ENCODE results near the gene GFAP. TPM values are rescaled to one million over a fixed set of nuclear protein-coding genes. Genes with fewer than 3 reads are reported as not detected.
A peak's percentile ranks its signal among the peaks of the same experiment; 100 is the strongest.

GFAP gene
- total RNA-seq, 1 experiment from 2014 or later: 1.6 TPM

- TF ChIP-seq ZNF425 (CRISPR knock-in tag; conservative IDR thresholded peaks at IDR 0.05): no peak
- no peak for TF ChIP-seq ZNF121 (CRISPR knock-in tag; IDR thresholded peaks at IDR 0.05)
- TF ChIP-seq ZMAT4 (CRISPR knock-in tag; IDR thresholded peaks at IDR 0.05): no peak
- no peak for TF ChIP-seq GRHL2 (CRISPR knock-in tag; IDR thresholded peaks at IDR 0.05; ENCODE audit: insufficient replicate concordance, severe bottlenecking)
- no peak for TF ChIP-seq NFYB (CRISPR knock-in tag; conservative IDR thresholded peaks at IDR 0.05; ENCODE audit: low read depth)
- TF ChIP-seq NFE2L1 (CRISPR knock-in tag; IDR thresholded peaks at IDR 0.05): no peak
- 0 out of 2 replicates have a peak, but pooled peaks have one; percentile 11 for TF ChIP-seq PRRX2 (CRISPR knock-in tag; IDR thresholded peaks at IDR 0.05)
These were observed 16.1 kb downstream of the GFAP start, which contains the start of gene EFTUD2 (continued) for GRCh38 chr17:44899074-44899782.

GRCh38 chr17:44898768-44899073 is 16.6 kb downstream of the GFAP start:
- Mint-ChIP-seq H3K36me3 (peaks cover 16% of the 10 kb centered on the region), H3K4me1 (peaks cover 12% of the 10 kb centered on the region), H3K27ac (peak overlapping the region; percentile 100), H3K4me3 (peak overlapping the region; percentile 88), H3K9me3 (no peaks in the 10 kb centered on the region), H3K27me3 (ENCODE audit: low read depth) (no peaks in the 10 kb centered on the region; the same call in 1 of the 2 replicates)
- ChIA-PET POLR2A (interaction anchor here (0.5 to 1.3 kb wide), 3 partner anchors 12 to 213 kb away, joined by 4 to 5 read pairs (median 4); no protein-coding TSS in a partner anchor), CTCF (interaction anchor here (0.6 to 3.5 kb wide), 9 partner anchors 12 to 237 kb away, joined by 3 to 29 read pairs (median 6); partner anchors contain the start of gene ACBD4)
- TF ChIP-seq NFYB (CRISPR knock-in tag; conservative IDR thresholded peaks at IDR 0.05; ENCODE audit: low read depth): no peak
- TF ChIP-seq MYBL2 (CRISPR knock-in tag; IDR thresholded peaks at IDR 0.05): no peak
- TF ChIP-seq JAZF1 (CRISPR knock-in tag; IDR thresholded peaks at IDR 0.05): no peak
- ATAC-seq (no peak), DNase-seq (ENCODE audit: low spot score) (no peak)

DNA sequence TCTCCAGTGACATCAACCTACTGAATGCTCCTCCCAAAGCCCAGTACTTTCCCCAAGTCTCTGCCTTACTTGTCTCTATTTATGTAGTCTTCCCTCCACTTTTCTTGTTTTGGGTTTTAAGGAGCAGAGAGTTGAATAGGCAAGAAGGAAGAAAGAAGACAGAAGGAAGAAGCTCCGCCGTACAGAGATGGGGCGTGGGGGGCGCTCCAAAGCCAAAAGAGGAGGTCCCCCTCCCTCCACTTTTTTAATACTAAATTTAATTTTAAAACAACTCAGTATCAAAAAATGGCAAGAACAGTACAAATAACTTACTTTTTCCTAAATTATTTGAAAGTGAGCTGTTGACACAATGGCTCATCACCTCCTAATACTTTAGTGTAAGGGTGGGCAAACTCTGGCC is 20.7 kb downstream of the GFAP start:
- no peak for ATAC-seq
- H3K4me3 Mint-ChIP-seq: no peak overlapping the region
- DNase-seq (ENCODE audit: low spot score): no peak
- H3K27me3 Mint-ChIP-seq (ENCODE audit: low read depth): no peaks in the 10 kb centered on the region
- H3K36me3 Mint-ChIP-seq: peaks cover 21% of the 10 kb centered on the region
- ChIA-PET POLR2A (no interaction called here), CTCF (interaction anchor here (0.8 to 1.6 kb wide), 10 partner anchors 10 to 241 kb away, joined by 3 to 6 read pairs (median 3); partner anchors contain the start of gene ACBD4)
- TF ChIP-seq, protein P1, sequence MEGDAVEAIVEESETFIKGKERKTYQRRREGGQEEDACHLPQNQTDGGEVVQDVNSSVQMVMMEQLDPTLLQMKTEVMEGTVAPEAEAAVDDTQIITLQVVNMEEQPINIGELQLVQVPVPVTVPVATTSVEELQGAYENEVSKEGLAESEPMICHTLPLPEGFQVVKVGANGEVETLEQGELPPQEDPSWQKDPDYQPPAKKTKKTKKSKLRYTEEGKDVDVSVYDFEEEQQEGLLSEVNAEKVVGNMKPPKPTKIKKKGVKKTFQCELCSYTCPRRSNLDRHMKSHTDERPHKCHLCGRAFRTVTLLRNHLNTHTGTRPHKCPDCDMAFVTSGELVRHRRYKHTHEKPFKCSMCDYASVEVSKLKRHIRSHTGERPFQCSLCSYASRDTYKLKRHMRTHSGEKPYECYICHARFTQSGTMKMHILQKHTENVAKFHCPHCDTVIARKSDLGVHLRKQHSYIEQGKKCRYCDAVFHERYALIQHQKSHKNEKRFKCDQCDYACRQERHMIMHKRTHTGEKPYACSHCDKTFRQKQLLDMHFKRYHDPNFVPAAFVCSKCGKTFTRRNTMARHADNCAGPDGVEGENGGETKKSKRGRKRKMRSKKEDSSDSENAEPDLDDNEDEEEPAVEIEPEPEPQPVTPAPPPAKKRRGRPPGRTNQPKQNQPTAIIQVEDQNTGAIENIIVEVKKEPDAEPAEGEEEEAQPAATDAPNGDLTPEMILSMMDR (IDR thresholded peaks at IDR 0.05): peak; percentile 35; the same call in 1 of the 2 replicates
- no peak for TF ChIP-seq EMX1 (CRISPR knock-in tag; IDR thresholded peaks at IDR 0.05)
- TF ChIP-seq, protein P2, sequence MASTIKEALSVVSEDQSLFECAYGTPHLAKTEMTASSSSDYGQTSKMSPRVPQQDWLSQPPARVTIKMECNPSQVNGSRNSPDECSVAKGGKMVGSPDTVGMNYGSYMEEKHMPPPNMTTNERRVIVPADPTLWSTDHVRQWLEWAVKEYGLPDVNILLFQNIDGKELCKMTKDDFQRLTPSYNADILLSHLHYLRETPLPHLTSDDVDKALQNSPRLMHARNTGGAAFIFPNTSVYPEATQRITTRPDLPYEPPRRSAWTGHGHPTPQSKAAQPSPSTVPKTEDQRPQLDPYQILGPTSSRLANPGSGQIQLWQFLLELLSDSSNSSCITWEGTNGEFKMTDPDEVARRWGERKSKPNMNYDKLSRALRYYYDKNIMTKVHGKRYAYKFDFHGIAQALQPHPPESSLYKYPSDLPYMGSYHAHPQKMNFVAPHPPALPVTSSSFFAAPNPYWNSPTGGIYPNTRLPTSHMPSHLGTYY (CRISPR knock-in tag; IDR thresholded peaks at IDR 0.05): no peak
- peaks cover 7% of the 10 kb centered on the region for H3K4me1 Mint-ChIP-seq
- no peak overlapping the region for H3K27ac Mint-ChIP-seq
- H3K9me3 Mint-ChIP-seq: no peaks in the 10 kb centered on the region

DNA sequence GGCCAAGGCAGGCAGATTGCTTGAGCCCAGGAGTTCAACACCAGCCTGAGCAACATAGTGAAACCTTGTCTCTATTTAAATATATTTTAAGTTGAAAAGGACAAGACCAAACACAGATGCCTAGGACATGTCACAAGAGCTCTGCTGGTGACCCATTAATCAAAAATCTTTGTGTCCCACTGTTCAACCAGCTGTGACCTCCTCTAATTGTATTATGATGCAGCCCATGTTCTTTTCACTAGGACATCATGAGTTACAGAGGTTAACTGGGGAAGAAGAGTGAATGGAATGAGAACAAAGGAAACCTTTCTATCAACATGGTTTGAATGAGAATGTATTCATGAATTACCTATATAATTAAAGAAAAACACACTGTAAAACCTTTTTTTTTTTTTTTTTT is 23.1 kb downstream of the GFAP start:
- H3K27me3 Mint-ChIP-seq (ENCODE audit: low read depth): no peaks in the 10 kb centered on the region
- no peak for DNase-seq (ENCODE audit: low spot score)
- ChIA-PET CTCF (interaction anchor here (0.6 kb wide), 1 partner anchor 241 kb away, joined by 3 read pairs; no protein-coding TSS in a partner anchor), POLR2A (no interaction called here)
- H3K36me3 Mint-ChIP-seq: peaks cover 21% of the 10 kb centered on the region
- H3K9me3 Mint-ChIP-seq: no peaks in the 10 kb centered on the region
- no peak overlapping the region for H3K4me3 Mint-ChIP-seq
- ATAC-seq: no peak
- H3K27ac Mint-ChIP-seq: no peak overlapping the region
- H3K4me1 Mint-ChIP-seq: no peaks in the 10 kb centered on the region
- TF ChIP-seq SMAD4 (CRISPR knock-in tag; IDR thresholded peaks at IDR 0.05) (no peak), HMGA2 (CRISPR knock-in tag; IDR thresholded peaks at IDR 0.05) (no peak), ZBTB21 (CRISPR knock-in tag; IDR thresholded peaks at IDR 0.05; ENCODE audit: borderline replicate concordance) (no peak), CREB1 (CRISPR knock-in tag; IDR thresholded peaks at IDR 0.05) (no peak), SMAD3 (CRISPR knock-in tag; IDR thresholded peaks at IDR 0.05; ENCODE audit: borderline replicate concordance) (no peak), ESRRA (CRISPR knock-in tag; IDR thresholded peaks at IDR 0.05; ENCODE audit: borderline replicate concordance) (no peak), ZNF121 (CRISPR knock-in tag; IDR thresholded peaks at IDR 0.05) (no peak)
- TF ChIP-seq, protein P1 (IDR thresholded peaks at IDR 0.05): no peak
- TF ChIP-seq, protein P3, sequence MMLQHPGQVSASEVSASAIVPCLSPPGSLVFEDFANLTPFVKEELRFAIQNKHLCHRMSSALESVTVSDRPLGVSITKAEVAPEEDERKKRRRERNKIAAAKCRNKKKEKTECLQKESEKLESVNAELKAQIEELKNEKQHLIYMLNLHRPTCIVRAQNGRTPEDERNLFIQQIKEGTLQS (CRISPR knock-in tag; conservative IDR thresholded peaks at IDR 0.05): no peak
